Body of pancreas (tissue), 4 donors: ENCODE measurements around the gene RTN4IP1.

Experiments
- POLR2A ChIP-seq, 3 donors: fragments of 450-650 bp; IDR thresholded peaks; one replicate each; pipeline ENCODE4 v1.6.1; 2016; ENCODE audit warnings: antibody characterized with exemption in 3 of 3, mild to moderate bottlenecking in 2 of 3
- TF ChIP-seq, protein P1 (sequence below), 7 experiments: fragments of 450-650 bp in 4 of 7; fragments of 200-600 bp in 3 of 7; sonication (generic) in 3 of 7; IDR thresholded peaks; one replicate each; pipeline ENCODE4 v1.5.1; 2016 to 2019; ENCODE audit warnings: antibody characterized with exemption in 7 of 7

DNA sequence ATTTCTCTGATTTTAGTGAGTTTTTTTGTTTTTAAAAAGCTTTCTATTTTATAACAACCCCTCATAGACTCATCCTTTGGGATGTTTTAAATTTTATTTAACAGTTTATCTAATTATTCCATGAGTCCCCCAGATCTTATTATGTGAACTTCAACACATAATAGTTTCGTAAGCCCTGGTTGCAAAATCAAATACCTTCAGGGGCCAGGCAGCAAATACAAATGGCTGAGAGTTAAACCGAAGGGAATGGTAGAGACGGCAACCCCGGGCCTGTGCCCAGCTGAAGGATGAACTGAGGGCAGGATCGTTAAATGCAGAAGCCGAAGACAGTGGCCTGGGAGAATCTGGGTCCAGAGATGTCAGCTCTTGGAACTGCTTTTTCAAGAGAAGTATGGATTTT, 88.4 kb downstream of the RTN4IP1 start:
- TF ChIP-seq, protein P1, sequence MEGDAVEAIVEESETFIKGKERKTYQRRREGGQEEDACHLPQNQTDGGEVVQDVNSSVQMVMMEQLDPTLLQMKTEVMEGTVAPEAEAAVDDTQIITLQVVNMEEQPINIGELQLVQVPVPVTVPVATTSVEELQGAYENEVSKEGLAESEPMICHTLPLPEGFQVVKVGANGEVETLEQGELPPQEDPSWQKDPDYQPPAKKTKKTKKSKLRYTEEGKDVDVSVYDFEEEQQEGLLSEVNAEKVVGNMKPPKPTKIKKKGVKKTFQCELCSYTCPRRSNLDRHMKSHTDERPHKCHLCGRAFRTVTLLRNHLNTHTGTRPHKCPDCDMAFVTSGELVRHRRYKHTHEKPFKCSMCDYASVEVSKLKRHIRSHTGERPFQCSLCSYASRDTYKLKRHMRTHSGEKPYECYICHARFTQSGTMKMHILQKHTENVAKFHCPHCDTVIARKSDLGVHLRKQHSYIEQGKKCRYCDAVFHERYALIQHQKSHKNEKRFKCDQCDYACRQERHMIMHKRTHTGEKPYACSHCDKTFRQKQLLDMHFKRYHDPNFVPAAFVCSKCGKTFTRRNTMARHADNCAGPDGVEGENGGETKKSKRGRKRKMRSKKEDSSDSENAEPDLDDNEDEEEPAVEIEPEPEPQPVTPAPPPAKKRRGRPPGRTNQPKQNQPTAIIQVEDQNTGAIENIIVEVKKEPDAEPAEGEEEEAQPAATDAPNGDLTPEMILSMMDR (IDR thresholded peaks at IDR 0.05): no peak
- no peak for TF ChIP-seq POLR2A (IDR thresholded peaks at IDR 0.05)
